Small intestine (tissue), 7 donors: ENCODE measurements around the gene HOTAIR. TPM values are rescaled to one million over a fixed set of nuclear protein-coding genes. Genes with fewer than 3 reads are reported as not detected.

Source experiments
- DNase-seq, 2 donors: peaks; one replicate each; pipeline versions ENCODE4 v3.0.0 to v3.0.0-alpha.2; 2013
- FAIRE-seq: peaks from 2 replicates; lab custom pipeline; 2012; peaks lifted over from hg19 to GRCh38; lab: Jason Lieb, UNC
- H3K27ac ChIP-seq, 3 donors: one replicate each; pipeline ENCODE4 v1.5.1; 2013; ENCODE audit warnings: low read length in 2 of 3, mild to moderate bottlenecking in 2 of 3, control low read depth in 1 of 3, inconsistent platforms in 1 of 3, low read depth in 1 of 3, moderate library complexity in 1 of 3
- H3K27me3 ChIP-seq, 3 donors: one replicate each; pipeline ENCODE4 v1.6.1; 2013; ENCODE audit warnings: low read length in 3 of 3, inconsistent platforms in 1 of 3; ENCODE audit not compliant: control insufficient read depth in 3 of 3, insufficient read depth in 3 of 3
- H3K36me3 ChIP-seq, 3 donors: one replicate each; pipeline ENCODE4 v1.6.1; 2013; ENCODE audit warnings: low read length in 3 of 3, inconsistent platforms in 1 of 3, low read depth in 1 of 3, mild to moderate bottlenecking in 1 of 3, moderate library complexity in 1 of 3; ENCODE audit not compliant: control insufficient read depth in 3 of 3, insufficient read depth in 2 of 3
- H3K4me1 ChIP-seq, 3 donors: one replicate each; pipeline ENCODE4 v1.6.1; 2013; ENCODE audit warnings: low read length in 2 of 3, inconsistent platforms in 1 of 3, low read depth in 1 of 3, mild to moderate bottlenecking in 1 of 3, moderate library complexity in 1 of 3; ENCODE audit not compliant: control insufficient read depth in 3 of 3, insufficient read depth in 2 of 3
- H3K4me3 ChIP-seq, 3 donors: one replicate each; pipeline ENCODE4 v1.5.1; 2013; ENCODE audit warnings: low read length in 3 of 3, control low read depth in 1 of 3, inconsistent platforms in 1 of 3, low read depth in 1 of 3, mild to moderate bottlenecking in 1 of 3, moderate library complexity in 1 of 3
- H3K9me3 ChIP-seq, 2 donors: one replicate each; pipeline ENCODE4 v1.6.1; 2013; ENCODE audit warnings: low read depth in 1 of 2, low read length in 1 of 2; ENCODE audit not compliant: control insufficient read depth in 2 of 2, insufficient read depth in 1 of 2
- WGBS, 3 donors: extraction: QIAGEN DNeasy Blood & Tissue Kit; methylation state at CpG; one replicate each; pipeline ENCODE4 v1.1.7; 2013; 5-methylcytosine and 5-hydroxymethylcytosine counted together
- polyA plus RNA-seq, 4 donors: library from polyadenylated mRNA; stranded (reverse) in 3 of 4; unstranded in 1 of 4; fragments of 200-250 nt in 3 of 4; fragments of 120-200 nt in 1 of 4; gene quantifications; one replicate each; pipeline versions ENCODE4 v1.2.1 to v1.2.3, GENCODE V29; 2013
- donor health status: healthy with polysubstance abuse.
- donor health status: control.
- donor health status: control.
- donor health status: Bipolar disorder and iron deficiency.
- donor health status: healthy.

HOTAIR gene
- polyA plus RNA-seq, 4 donors, result 0.24 TPM; not detected in 3

GRCh38 chr12:54008260-54008552 lies 33.5 kb upstream of the HOTAIR start:
- no peak for DNase-seq
- H3K4me3 ChIP-seq, result no peak overlapping the region
- peaks cover 0 to 2% of the 10 kb centered on the region in 2 donors for H3K9me3 ChIP-seq
- peaks cover 6 to 96% (median 73%) of the 10 kb centered on the region in 3 donors for H3K27me3 ChIP-seq
- no peaks in the 10 kb centered on the region for H3K36me3 ChIP-seq
- peaks cover 0 to 25% (median 0%) of the 10 kb centered on the region in 3 donors for H3K4me1 ChIP-seq
- no peak for FAIRE-seq
- H3K27ac ChIP-seq, result no peak overlapping the region
- 32 to 45% (median 32%) methylated on average over 2 of the region's 2 CpGs for WGBS, 3 donors

- DNase-seq (no peak), FAIRE-seq (no peak)
- peaks cover 0 to 2% of the 10 kb centered on the region in 2 donors for H3K9me3 ChIP-seq
- H3K4me3 ChIP-seq, result no peak overlapping the region
- H3K27me3 ChIP-seq, result peaks cover 6 to 96% (median 72%) of the 10 kb centered on the region in 3 donors
- H3K27ac ChIP-seq, result no peak overlapping the region
- H3K36me3 ChIP-seq, result no peaks in the 10 kb centered on the region
- H3K4me1 ChIP-seq, result peaks cover 0 to 25% (median 0%) of the 10 kb centered on the region in 3 donors
- WGBS, 3 donors, result 53 to 66% (median 55%) methylated on average over 2 of the region's 2 CpGs
Measured at GRCh38 chr12:54007538-54008259, 32.9 kb upstream of the HOTAIR start.

GRCh38 chr12:54006559-54007220 lies 31.9 kb upstream of the HOTAIR start:
- 4 to 32% (median 22%) methylated on average over 22 of the region's 22 CpGs for WGBS, 3 donors
- Histone ChIP-seq H3K4me1 (peaks cover 0 to 25% (median 0%) of the 10 kb centered on the region in 3 donors), H3K27ac (no peak overlapping the region), H3K27me3 (peaks cover 6 to 99% (median 77%) of the 10 kb centered on the region in 3 donors), H3K9me3 (peaks cover 0 to 2% of the 10 kb centered on the region in 2 donors), H3K4me3 (peak overlapping the region in 2 of 3 donors; percentile 37 to 43), H3K36me3 (no peaks in the 10 kb centered on the region)
- DNase-seq, result peak in 1 of 2 donors; percentile 72
- no peak for FAIRE-seq

- WGBS, 3 donors, result 0 to 9% (median 3%) methylated on average over 39 of the region's 39 CpGs
Measured at GRCh38 chr12:54005853-54006558, 31.3 kb upstream of the HOTAIR start.

GRCh38 chr12:54005531-54005852 lies 30.7 kb upstream of the HOTAIR start:
- no peak overlapping the region for H3K4me3 ChIP-seq
- DNase-seq (no peak), FAIRE-seq (no peak)
- no peaks in the 10 kb centered on the region for H3K36me3 ChIP-seq
- H3K4me1 ChIP-seq, result peaks cover 0 to 22% (median 0%) of the 10 kb centered on the region in 3 donors
- peaks cover 6 to 99% (median 80%) of the 10 kb centered on the region in 3 donors for H3K27me3 ChIP-seq
- 3 to 8% (median 5%) methylated on average over 26 of the region's 26 CpGs for WGBS, 3 donors
- no peak overlapping the region for H3K27ac ChIP-seq
- H3K9me3 ChIP-seq, result peaks cover 0 to 2% of the 10 kb centered on the region in 2 donors

More at GRCh38 chr12:54005853-54006558, 31.3 kb upstream of the HOTAIR start:
- Histone ChIP-seq H3K4me3 (peak overlapping the region in 2 of 3 donors; percentile 37 to 43), H3K27me3 (peaks cover 6 to 99% (median 79%) of the 10 kb centered on the region in 3 donors), H3K36me3 (no peaks in the 10 kb centered on the region), H3K27ac (no peak overlapping the region), H3K4me1 (peaks cover 0 to 24% (median 0%) of the 10 kb centered on the region in 3 donors), H3K9me3 (peaks cover 0 to 2% of the 10 kb centered on the region in 2 donors)
- DNase-seq (peak; percentile 76 to 91), FAIRE-seq (no peak)

GRCh38 chr12:54004841-54005530 lies 30.2 kb upstream of the HOTAIR start:
- H3K27me3 ChIP-seq, result peaks cover 6 to 99% (median 80%) of the 10 kb centered on the region in 3 donors
- 6 to 17% (median 9%) methylated on average over 31 of the region's 31 CpGs for WGBS, 3 donors
- H3K4me3 ChIP-seq, result no peak overlapping the region
- H3K9me3 ChIP-seq, result peaks cover 0 to 2% of the 10 kb centered on the region in 2 donors
- no peaks in the 10 kb centered on the region for H3K36me3 ChIP-seq
- FAIRE-seq, result no peak
- H3K4me1 ChIP-seq, result peaks cover 0 to 26% (median 0%) of the 10 kb centered on the region in 3 donors
- DNase-seq, result no peak
- no peak overlapping the region for H3K27ac ChIP-seq

GRCh38 chr12:54004063-54004840 lies 29.5 kb upstream of the HOTAIR start:
- Histone ChIP-seq H3K4me3 (no peak overlapping the region), H3K36me3 (no peaks in the 10 kb centered on the region), H3K27me3 (peaks cover 0 to 99% (median 78%) of the 10 kb centered on the region in 3 donors), H3K9me3 (peaks cover 0 to 2% of the 10 kb centered on the region in 2 donors), H3K4me1 (peaks cover 0 to 26% (median 0%) of the 10 kb centered on the region in 3 donors), H3K27ac (no peak overlapping the region)
- WGBS, 3 donors, result 19 to 23% (median 23%) methylated on average over 20 of the region's 20 CpGs
- DNase-seq (no peak), FAIRE-seq (no peak)
